IMR-90 (cell line): ENCODE results near the gene GSTA2. TPM values are rescaled to one million over a fixed set of nuclear protein-coding genes. Genes with fewer than 3 reads are reported as not detected.

ENCODE experiments used
- ATAC-seq: fragments of 200-7000 bp; cut with Tn5 transposase; 2 replicates; pipeline ENCODE4 v1.9.1; 2020; ENCODE audit warnings: low read depth, mild to moderate bottlenecking, moderate library complexity
- BruUV-seq: library from RNA; stranded (reverse); fragments of 400-500 nt; replicated peaks from 2 replicates; lab custom pipeline; 2021; lab: Mats Ljungman, UMichigan
- CTCF ChIA-PET: fragments of 300-600 bp; formaldehyde crosslinking; extraction: SDS; loops from one replicate; lab custom pipeline; 2021; ENCODE audit warnings: antibody characterized with exemption; lab: Yijun Ruan, JAX
- POLR2A ChIA-PET: fragments of 300-600 bp; sonication (Branson Sonifier 250); formaldehyde crosslinking; loops from one replicate; lab custom pipeline; 2022; ENCODE audit warnings: antibody characterized with exemption; ENCODE audit not compliant: unreplicated experiment; lab: Charles Lee
- DNase-seq: peaks from one replicate; pipeline ENCODE4 v3.0.0; 2013
- H2AFZ ChIP-seq: replicated peaks from 2 replicates; pipeline ENCODE3; 2013; ENCODE audit warnings: low read length, mild to moderate bottlenecking; ENCODE audit not compliant: poor library complexity
- H2AK5ac ChIP-seq: 2 replicates; pipeline ENCODE4 v1.6.1; 2013; ENCODE audit warnings: low read depth, low read length, inconsistent platforms
- H2AK9ac ChIP-seq: replicated peaks from 2 replicates; pipeline ENCODE3; 2013; ENCODE audit warnings: mild to moderate bottlenecking, low read depth, low read length, moderate library complexity; ENCODE audit not compliant: poor library complexity
- H2BK120ac ChIP-seq: 2 replicates; pipeline ENCODE4 v1.6.1; 2013; ENCODE audit warnings: low read depth, low read length, inconsistent platforms
- H2BK15ac ChIP-seq: 3 replicates; pipeline ENCODE4 v1.6.1; 2013; ENCODE audit warnings: low read depth, low read length, inconsistent platforms
- H2BK20ac ChIP-seq: 2 replicates; pipeline ENCODE4 v1.6.1; 2013; ENCODE audit warnings: low read depth, mild to moderate bottlenecking, inconsistent platforms, low read length, moderate library complexity
- H2BK5ac ChIP-seq: 2 replicates; pipeline ENCODE4 v1.6.1; 2013; ENCODE audit warnings: mild to moderate bottlenecking, low read depth, low read length, inconsistent platforms; ENCODE audit not compliant: poor library complexity, severe bottlenecking
- H3K14ac ChIP-seq: replicated peaks from 2 replicates; pipeline ENCODE4 v1.6.1; 2013; ENCODE audit warnings: low read depth, low read length, inconsistent platforms
- H3K18ac ChIP-seq: 2 replicates; pipeline ENCODE4 v1.6.1; 2013; ENCODE audit warnings: low read depth, low read length, control low read depth
- H3K23ac ChIP-seq: 2 replicates; pipeline ENCODE4 v1.6.1; 2013; ENCODE audit warnings: low read depth, low read length, inconsistent platforms
- H3K27ac ChIP-seq: 2 replicates; pipeline ENCODE4 v1.5.1; 2013; ENCODE audit warnings: mild to moderate bottlenecking, control low read depth, low read length; ENCODE audit not compliant: insufficient read depth
- H3K27me3 ChIP-seq: 2 replicates; pipeline ENCODE4 v1.6.1; 2013; ENCODE audit warnings: low read length; ENCODE audit not compliant: control insufficient read depth, insufficient read depth
- H3K36me3 ChIP-seq: 2 replicates; pipeline ENCODE4 v1.6.1; 2013; ENCODE audit warnings: low read length, mixed read lengths; ENCODE audit not compliant: control insufficient read depth, insufficient read depth
- H3K4ac ChIP-seq: 2 replicates; pipeline ENCODE4 v1.6.1; 2013; ENCODE audit warnings: low read depth, low read length, inconsistent platforms
- H3K4me1 ChIP-seq: 2 replicates; pipeline ENCODE4 v1.6.1; 2013; ENCODE audit warnings: low read length, mixed read lengths; ENCODE audit not compliant: control insufficient read depth, insufficient read depth
- H3K4me2 ChIP-seq: 2 replicates; pipeline ENCODE4 v1.6.1; 2013; ENCODE audit warnings: low read depth, mild to moderate bottlenecking, control low read depth, low read length, moderate library complexity
- H3K4me3 ChIP-seq: 2 replicates; pipeline ENCODE4 v1.5.1; 2013; ENCODE audit warnings: low read depth, mild to moderate bottlenecking, control low read depth, low read length, moderate library complexity; ENCODE audit not compliant: insufficient read depth
- H3K56ac ChIP-seq: 2 replicates; pipeline ENCODE4 v1.6.1; 2013; ENCODE audit warnings: low read length, inconsistent platforms; ENCODE audit not compliant: insufficient read depth; ENCODE audit errors: extremely low read depth
- H3K79me1 ChIP-seq, 2 experiments: 2 replicates each; pipeline ENCODE4 v1.6.1; 2013; ENCODE audit warnings: low read length in 2 of 2, inconsistent platforms in 1 of 2, low read depth in 1 of 2
- H3K9ac ChIP-seq: 2 replicates; pipeline ENCODE4 v1.6.1; 2013; ENCODE audit warnings: low read depth, low read length, control low read depth
- H3K9me1 ChIP-seq: 2 replicates; pipeline ENCODE4 v1.6.1; 2013; ENCODE audit warnings: low read length, inconsistent platforms; ENCODE audit not compliant: insufficient read depth
- H3K9me3 ChIP-seq: 2 replicates; pipeline ENCODE4 v1.6.1; 2013; ENCODE audit warnings: low read length; ENCODE audit not compliant: control insufficient read depth, insufficient read depth
- H4K20me1 ChIP-seq: 2 replicates; pipeline ENCODE4 v1.6.1; 2013; ENCODE audit warnings: low read length, inconsistent platforms; ENCODE audit not compliant: insufficient read depth
- H4K5ac ChIP-seq: 2 replicates; pipeline ENCODE4 v1.6.1; 2013; ENCODE audit warnings: mild to moderate bottlenecking, low read depth, low read length, control low read depth
- H4K8ac ChIP-seq, 2 experiments: 2 replicates each; pipeline ENCODE4 v1.6.1; 2013; ENCODE audit warnings: low read depth in 2 of 2, low read length in 2 of 2, control low read depth in 1 of 2, inconsistent platforms in 1 of 2
- H4K91ac ChIP-seq: 2 replicates; pipeline ENCODE4 v1.6.1; 2013; ENCODE audit warnings: low read depth, low read length, inconsistent platforms; ENCODE audit not compliant: insufficient read depth
- MAZ ChIP-seq: IDR thresholded peaks from 2 replicates; pipeline ENCODE4 v1.6.1; 2012; ENCODE audit warnings: low read depth, mild to moderate bottlenecking, low read length, improper control_type of control experiment, moderate library complexity, borderline replicate concordance
- POLR2A ChIP-seq: IDR thresholded peaks from 2 replicates; pipeline ENCODE4 v1.6.1; 2012; ENCODE audit warnings: mild to moderate bottlenecking, low read depth, low read length
- RFX5 ChIP-seq: IDR thresholded peaks from 2 replicates; pipeline ENCODE4 v1.8.0; 2012; ENCODE audit warnings: low read depth, mild to moderate bottlenecking, low read length, moderate library complexity
- WGBS, 2 experiments: methylation state at CpG; one replicate each; pipeline versions ENCODE4 v1.1.5 to v1.1.7; 2013; ENCODE audit warnings: missing lambda C conversion rate in 2 of 2; ENCODE audit not compliant: insufficient read length in 1 of 2; ENCODE audit errors: extremely low coverage in 2 of 2; 5-methylcytosine and 5-hydroxymethylcytosine counted together
- dilution Hi-C: fragments of 300-500 bp; cut with HindIII; formaldehyde crosslinking; loops from one replicate; pipeline ENCODE4 v1.14.3; 2018; ENCODE audit warnings: low sequenced_read_pairs; ENCODE audit not compliant: unreplicated experiment
- in situ Hi-C: fragments of 300-500 bp; cut with MboI; formaldehyde crosslinking; loops from 3 replicates; pipeline ENCODE4 v1.14.3; 2019; ENCODE audit warnings: low sequenced_read_pairs, inconsistent platforms, mixed read lengths
- intact Hi-C: fragments of 100-400 bp; cut with micrococcal nuclease; formaldehyde crosslinking; loops from 2 replicates; pipeline ENCODE4 v1.10.0; 2022
- polyA plus RNA-seq, 3 experiments: library from polyadenylated mRNA; depleted of rRNA; stranded (reverse); fragments of >200 nt; gene quantifications; 2 replicates each; pipeline ENCODE4 v1.2.3, GENCODE V29; 2012; ENCODE audit warnings: low replicate concordance in 1 of 3
- total RNA-seq: library from RNA; depleted of rRNA; stranded (reverse); fragments of >200 nt; gene quantifications from 2 replicates; pipeline ENCODE4 v1.2.3, GENCODE V29; 2012
- TF ChIP-seq, protein P1 (sequence below): fragments of 150-350 bp; IDR thresholded peaks from 2 replicates; pipeline ENCODE4 v1.6.1; 2016; ENCODE audit warnings: low read depth, mild to moderate bottlenecking, low read length, moderate library complexity, borderline replicate concordance

GSTA2 gene
- total and polyA plus RNA-seq, 2 of the 4 experiments (the other 2 are of a cell fraction), result not detected

DNA sequence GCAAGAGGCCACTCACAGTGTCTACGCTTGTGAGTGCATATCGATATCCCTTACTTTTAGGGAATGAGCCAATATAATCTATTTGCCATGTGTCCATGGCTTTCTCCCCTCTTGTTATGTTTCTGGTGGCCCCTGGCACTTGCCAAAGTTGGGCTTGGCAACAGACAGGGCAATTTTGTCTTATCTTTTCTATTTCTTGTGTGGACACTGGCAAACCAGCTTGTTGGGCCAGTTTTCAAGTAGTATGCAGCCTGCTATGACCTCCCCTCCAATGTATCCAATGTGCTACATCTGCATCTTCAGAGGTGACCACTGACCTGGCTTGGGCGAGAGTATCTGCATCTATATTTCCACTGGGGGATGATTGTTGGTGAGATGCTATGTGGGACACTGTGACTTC, 29.2 kb downstream of the GSTA2 start:
- POLR2A ChIA-PET, result no interaction called here
- Histone ChIP-seq H2AFZ (no peak overlapping the region), H3K4me2 (no peak overlapping the region), H3K23ac (no peak overlapping the region), H4K20me1 (no peaks in the 10 kb centered on the region), H2BK5ac (no peak overlapping the region), H3K9ac (no peak overlapping the region), H2BK20ac (no peak overlapping the region), H4K8ac (no peak overlapping the region), H3K9me3 (no peaks in the 10 kb centered on the region), H3K14ac (no peak overlapping the region), H3K79me1 (no peaks in the 10 kb centered on the region), H4K91ac (no peak overlapping the region), H3K9me1 (no peaks in the 10 kb centered on the region; the same call in 1 of the 2 replicates), H2AK5ac (no peak overlapping the region), H3K18ac (no peak overlapping the region), H2BK120ac (no peak overlapping the region), H3K4ac (no peak overlapping the region), H3K4me3 (no peak overlapping the region), H3K27ac (no peak overlapping the region), H2BK15ac (no peak overlapping the region), H3K56ac (no peak overlapping the region), H3K27me3 (peaks cover 11% of the 10 kb centered on the region), H2AK9ac (no peak overlapping the region), H3K4me1 (no peaks in the 10 kb centered on the region), H4K5ac (no peak overlapping the region), H3K36me3 (no peaks in the 10 kb centered on the region)
- intact Hi-C loops (no loop called here), dilution Hi-C loops (no loop called here), in situ Hi-C loops (no loop called here)
- BruUV-seq, result no TSS peak
- ATAC-seq (no peak), DNase-seq (no peak)
- CTCF ChIA-PET, result no interaction called here
- 100% methylated on average over 2 of the region's 3 CpGs; no CpG with 5 or more reads in 1 of the 2 experiments for WGBS, 2 experiments
- TF ChIP-seq, protein P1, sequence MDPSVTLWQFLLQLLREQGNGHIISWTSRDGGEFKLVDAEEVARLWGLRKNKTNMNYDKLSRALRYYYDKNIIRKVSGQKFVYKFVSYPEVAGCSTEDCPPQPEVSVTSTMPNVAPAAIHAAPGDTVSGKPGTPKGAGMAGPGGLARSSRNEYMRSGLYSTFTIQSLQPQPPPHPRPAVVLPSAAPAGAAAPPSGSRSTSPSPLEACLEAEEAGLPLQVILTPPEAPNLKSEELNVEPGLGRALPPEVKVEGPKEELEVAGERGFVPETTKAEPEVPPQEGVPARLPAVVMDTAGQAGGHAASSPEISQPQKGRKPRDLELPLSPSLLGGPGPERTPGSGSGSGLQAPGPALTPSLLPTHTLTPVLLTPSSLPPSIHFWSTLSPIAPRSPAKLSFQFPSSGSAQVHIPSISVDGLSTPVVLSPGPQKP, result no peak
- TF ChIP-seq POLR2A, result no peak
- no peak for TF ChIP-seq RFX5
- TF ChIP-seq MAZ, result no peak
